HepG2 (cell line): ENCODE measurements around the gene MFNG. TPM values are rescaled to one million over a fixed set of nuclear protein-coding genes. Genes with fewer than 3 reads are reported as not detected.

Source experiments
- ATAC-seq: fragments of 200-7000 bp; cut with Tn5 transposase; 3 replicates; pipeline ENCODE4 v1.9.1; 2020; ENCODE audit warnings: mild to moderate bottlenecking, moderate library complexity
- BruUV-seq: library from RNA; stranded (reverse); fragments of 400-500 nt; replicated peaks from 2 replicates; lab custom pipeline; 2021; lab: Mats Ljungman, UMichigan
- CTCF ChIA-PET: fragments of 300-600 bp; formaldehyde crosslinking; extraction: SDS; loops from one replicate; lab custom pipeline; 2021; ENCODE audit warnings: low total read pairs, inconsistent platforms, low intra/inter-chr PET ratio; lab: Yijun Ruan, JAX
- POLR2A ChIA-PET: fragments of 350-600 bp; sonication (Branson Sonifier 250); formaldehyde crosslinking; loops from one replicate; lab custom pipeline; 2020; ENCODE audit warnings: antibody characterized with exemption, inconsistent platforms; lab: Yijun Ruan, JAX
- DNase-seq: peaks from one replicate; pipeline ENCODE4 v3.0.0-alpha.2; 2015; ENCODE audit warnings: low spot score
- FAIRE-seq: peaks from 3 replicates; lab custom pipeline; 2011; peaks lifted over from hg19 to GRCh38; lab: Jason Lieb, UNC
- H2AFZ ChIP-seq: one replicate; pipeline ENCODE4 v1.6.1; 2011; ENCODE audit warnings: low read length, inconsistent platforms
- H3K27ac ChIP-seq: fragments of 300-600 bp; 3 replicates; pipeline ENCODE4 v1.8.0; 2011; ENCODE audit warnings: mixed run types, mild to moderate bottlenecking, mixed read lengths, low read length, inconsistent platforms; ENCODE audit not compliant: insufficient read depth; ENCODE audit errors: extremely low read length
- H3K27me3 ChIP-seq, 2 experiments: fragments of 200-600 bp in 1 of 2; 2 replicates in 1 of 2; 3 replicates in 1 of 2; pipeline versions ENCODE4 v1.6.0 to v1.8.0; 2011; ENCODE audit warnings: low read length in 2 of 2, mild to moderate bottlenecking in 2 of 2, moderate library complexity in 2 of 2, inconsistent platforms in 1 of 2; ENCODE audit not compliant: insufficient read depth in 2 of 2, control insufficient read depth in 1 of 2
- H3K36me3 ChIP-seq, 2 experiments: fragments of 200-600 bp in 1 of 2; replicated peaks in 1 of 2; 2 replicates in 1 of 2; 3 replicates in 1 of 2; pipeline versions ENCODE4 v1.5.1 to v1.8.0; 2011; ENCODE audit warnings: low read length in 2 of 2, inconsistent platforms in 1 of 2; ENCODE audit not compliant: insufficient read depth in 2 of 2, control insufficient read depth in 1 of 2
- H3K4me1 ChIP-seq: 2 replicates; pipeline ENCODE4 v1.5.1; 2012; ENCODE audit warnings: low read length, inconsistent platforms; ENCODE audit not compliant: insufficient read depth
- H3K4me2 ChIP-seq: 2 replicates; pipeline ENCODE4 v1.6.0; 2011; ENCODE audit warnings: low read depth, low read length, inconsistent platforms
- H3K4me3 ChIP-seq, 3 experiments: fragments of 200-600 bp in 1 of 3; sonication (generic), shearing (Covaris generic) in 1 of 3; replicated peaks in 1 of 3; 2 replicates each; pipeline ENCODE4 v1.5.1; 2011 to 2016; ENCODE audit warnings: low read length in 3 of 3, inconsistent platforms in 2 of 3, low read depth in 2 of 3, mild to moderate bottlenecking in 2 of 3, control low read depth in 1 of 3, mixed read lengths in 1 of 3; ENCODE audit not compliant: insufficient read depth in 1 of 3
- H3K79me2 ChIP-seq: one replicate; pipeline ENCODE4 v1.6.1; 2011; ENCODE audit warnings: low read length, inconsistent platforms; ENCODE audit not compliant: insufficient read depth
- H3K9ac ChIP-seq: 2 replicates; pipeline ENCODE4 v1.6.0; 2011; ENCODE audit warnings: mild to moderate bottlenecking, low read depth, low read length, inconsistent platforms; ENCODE audit not compliant: insufficient read depth
- H3K9me3 ChIP-seq: 2 replicates; pipeline ENCODE4 v1.5.1; 2012; ENCODE audit warnings: mild to moderate bottlenecking, low read length
- H4K20me1 ChIP-seq: 2 replicates; pipeline ENCODE4 v1.6.0; 2011; ENCODE audit warnings: inconsistent platforms, mild to moderate bottlenecking, low read length, moderate library complexity; ENCODE audit not compliant: insufficient read depth
- GABPA ChIP-seq, 2 experiments: IDR thresholded peaks; 2 replicates each; pipeline ENCODE4 v1.6.1; 2011 to 2016; ENCODE audit warnings: low read depth in 2 of 2, low read length in 1 of 2, missing biosample characterization in 1 of 2, missing genetic modification characterization in 1 of 2
- MAFF ChIP-seq: IDR thresholded peaks from 2 replicates; pipeline ENCODE4 v1.6.1; 2011; ENCODE audit warnings: low read depth, low read length, improper control_type of control experiment
- MXD4 ChIP-seq: IDR thresholded peaks from 2 replicates; pipeline ENCODE4 v1.6.1; 2016; ENCODE audit warnings: mild to moderate bottlenecking, missing biosample characterization, missing genetic modification reagents
- RFXAP ChIP-seq: sonication (generic); formaldehyde crosslinking; IDR thresholded peaks from 2 replicates; pipeline ENCODE4 v1.4.0; 2020; ENCODE audit warnings: missing genetic modification reagents, borderline replicate concordance
- ZNF30 ChIP-seq: sonication (generic); formaldehyde crosslinking; IDR thresholded peaks from 2 replicates; pipeline ENCODE4 v1.5.0; 2020; ENCODE audit warnings: mild to moderate bottlenecking, missing genetic modification reagents
- ZNF768 ChIP-seq: sonication (generic); formaldehyde crosslinking; IDR thresholded peaks from 2 replicates; pipeline ENCODE4 v1.4.0; 2020; ENCODE audit warnings: missing genetic modification reagents
- WGBS: methylation state at CpG from one replicate; pipeline ENCODE4 v1.1.6; 2017; ENCODE audit warnings: low lambda C conversion rate; 5-methylcytosine and 5-hydroxymethylcytosine counted together
- in situ Hi-C: cut with HindIII; loops from 2 replicates; pipeline ENCODE4 v1.10.0; 2017; ENCODE audit warnings: low pct_unique_long_range_greater_than_20kb; ENCODE audit not compliant: extremely low pct_ligation_motif_present
- intact Hi-C: fragments of 100-400 bp; cut with micrococcal nuclease; formaldehyde crosslinking; loops from one replicate; pipeline ENCODE4 v1.10.0; 2022; ENCODE audit not compliant: unreplicated experiment
- polyA plus RNA-seq, 8 experiments: library from polyadenylated mRNA; depleted of rRNA in 3 of 8; stranded (reverse) in 7 of 8; unstranded in 1 of 8; fragments of >200 nt; fragmentation: Illumina TruSeq in 4 of 8; extraction: Trizol in 4 of 8; gene quantifications; 2 replicates each; pipeline versions ENCODE4 v1.2.1 to v1.2.3, GENCODE V29; 2011 to 2016; ENCODE audit warnings: low read depth in 4 of 8, missing spikeins in 1 of 8, mixed read lengths in 1 of 8; ENCODE audit not compliant: insufficient read depth in 1 of 8
- total RNA-seq, 5 experiments: library from RNA; depleted of rRNA; stranded (reverse); fragments of >200 nt; fragmentation: Illumina TruSeq; extraction: Trizol; gene quantifications; 2 replicates each; pipeline ENCODE4 v1.2.3, GENCODE V29; 2016; ENCODE audit warnings: low read depth in 1 of 5

The MFNG gene
- total and polyA plus RNA-seq, 2 of the 13 experiments (the other 11 are each of a cell fraction or from before 2014, with no cell fraction given) = 1.0 to 11.7 TPM

GRCh38 chr22:37423283-37423682 is 62.9 kb downstream of the MFNG start:
- Histone ChIP-seq H3K27ac (no peak overlapping the region), H3K9ac (no peak overlapping the region), H3K9me3 (no peaks in the 10 kb centered on the region), H4K20me1 (peaks cover under 1% of the 10 kb centered on the region; the same call in 1 of the 2 replicates), H3K4me2 (no peak overlapping the region), H3K4me3 (no peak overlapping the region), H3K27me3 (peaks cover 11 to 65% of the 10 kb centered on the region in 2 experiments), H3K36me3 (no peaks in the 10 kb centered on the region), H2AFZ (no peak overlapping the region), H3K4me1 (no peaks in the 10 kb centered on the region), H3K79me2 (no peaks in the 10 kb centered on the region)
- ATAC-seq (no peak), DNase-seq (no peak), FAIRE-seq (no peak)
- intact Hi-C loops = no loop called here
- TF ChIP-seq MXD4 (CRISPR knock-in tag) (no peak), ZNF768 (CRISPR knock-in tag) (peak; percentile 91)
- BruUV-seq = no TSS peak
- WGBS = 17% methylated on average over 6 of the region's 8 CpGs
- ChIA-PET CTCF (no interaction called here), POLR2A (no interaction called here)
- in situ Hi-C loops = no loop called here

DNA sequence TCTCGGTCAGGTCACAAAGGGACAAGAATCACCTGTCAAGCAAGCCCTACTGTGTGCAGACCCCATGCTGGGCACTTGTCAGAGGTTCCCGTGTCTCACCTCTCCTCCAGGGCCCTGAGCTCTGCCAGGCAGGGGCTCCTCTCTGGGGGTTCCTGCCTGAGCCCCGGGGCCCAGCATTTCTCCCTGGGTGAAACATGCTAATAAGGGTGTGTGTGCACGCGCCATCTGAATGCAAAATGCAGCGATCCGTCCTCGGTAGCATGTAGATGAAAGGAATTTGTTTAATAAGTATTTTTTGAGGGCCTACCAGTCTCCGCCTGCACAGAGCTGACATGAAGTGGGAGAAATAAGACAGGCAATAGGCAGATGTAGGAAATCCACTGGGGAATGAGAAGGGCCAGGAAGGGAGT is 64.7 kb downstream of the MFNG start:
- Histone ChIP-seq H2AFZ (no peak overlapping the region), H3K27me3 (peaks cover 7 to 60% of the 10 kb centered on the region in 2 experiments; a peak in 4 of 5 replicates), H3K36me3 (no peaks in the 10 kb centered on the region), H4K20me1 (no peaks in the 10 kb centered on the region), H3K79me2 (no peaks in the 10 kb centered on the region), H3K4me2 (no peak overlapping the region), H3K4me3 (no peak overlapping the region), H3K9me3 (no peaks in the 10 kb centered on the region), H3K27ac (no peak overlapping the region), H3K9ac (no peak overlapping the region), H3K4me1 (no peaks in the 10 kb centered on the region)
- POLR2A ChIA-PET = no interaction called here
- DNase-seq = no peak
- no peak for FAIRE-seq
- intact Hi-C loops (no loop called here), in situ Hi-C loops (no loop called here)
- no peak for ATAC-seq
- BruUV-seq = no TSS peak
- 68% methylated on average over 9 of the region's 9 CpGs for WGBS
- CTCF ChIA-PET = no interaction called here
- TF ChIP-seq GABPA (IDR thresholded peaks at IDR 0.05; ENCODE audit: low read depth, low read length) (no peak), GABPA (CRISPR knock-in tag; IDR thresholded peaks at IDR 0.05; ENCODE audit: low read depth) (no peak), ZNF30 (CRISPR knock-in tag) (no peak), RFXAP (CRISPR knock-in tag) (no peak), MAFF (no peak)
- TF ChIP-seq, all 625 proteins: peak for 0
